ENCODE data around the gene NEK2.
A peak's percentile ranks its signal among the peaks of the same experiment; 100 is the strongest.
"Not testable (repeated sequence)": the region's sequence is repeated elsewhere in the genome, so short reads cannot be mapped to it uniquely, and the experiment has no call there.

The NEK2 gene

GRCh38 chr1:211675230-211676105, at the start of gene NEK2:
NEK2 (minus strand) TSS chr1:211675621; CDS start chr1:211675479, 142 bp downstream.
- H3K4me3 Mint-ChIP-seq, result peak within 1 kb of the TSS; percentile 89
- peak within 1 kb of the TSS; percentile 84 for H3K27ac Mint-ChIP-seq (ENCODE audit: low read depth)
- H3K4me1 Mint-ChIP-seq, result peaks cover 11% of the 10 kb centered on the region
- no peaks in the 10 kb centered on the region for H3K9me3 Mint-ChIP-seq
- no peaks in the 10 kb centered on the region for H3K27me3 Mint-ChIP-seq
- ATAC-seq (replicated peaks; ENCODE audit: extremely low read depth, poor library complexity, severe bottlenecking) (peak; percentile 93), DNase-seq (ENCODE audit: low spot score in 2 of 2) (peak; percentile 58 to 77)
- peaks cover 7% of the 10 kb centered on the region for H3K36me3 Mint-ChIP-seq (ENCODE audit: insufficient read depth)

- Mint-ChIP-seq H3K36me3 (ENCODE audit: insufficient read depth) (peaks cover 3% of the 10 kb centered on the region), H3K4me1 (no peaks in the 10 kb centered on the region), H3K27ac (ENCODE audit: low read depth) (no peak overlapping the region), H3K27me3 (peaks cover 25% of the 10 kb centered on the region), H3K9me3 (no peaks in the 10 kb centered on the region), H3K4me3 (no peak overlapping the region)
- DNase-seq (ENCODE audit: low spot score in 2 of 2), result no peak
- no peak for ATAC-seq (replicated peaks; ENCODE audit: extremely low read depth, poor library complexity, severe bottlenecking)
Observed at GRCh38 chr1:211724687-211725196, 49.3 kb upstream of the NEK2 start.

DNA sequence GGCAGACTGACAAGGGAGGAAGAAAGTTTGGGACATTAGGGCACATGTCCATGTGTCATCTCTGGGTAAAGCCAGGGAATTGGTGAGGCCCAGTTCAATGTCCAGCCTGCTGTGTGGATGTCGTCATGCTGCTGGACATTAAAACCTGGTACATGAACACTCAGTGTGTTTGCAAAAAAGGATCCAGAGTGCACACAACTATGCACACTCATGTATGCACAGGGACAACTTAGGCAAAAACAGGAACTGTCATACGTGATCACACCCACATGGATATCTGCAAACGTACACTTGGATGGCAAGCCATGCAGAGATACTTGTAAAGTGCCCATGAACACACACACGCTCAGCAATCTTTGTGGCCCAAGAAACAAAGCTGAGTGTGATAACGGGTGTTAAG, 47.9 kb upstream of the NEK2 start:
- H3K27me3 Mint-ChIP-seq, result peaks cover 25% of the 10 kb centered on the region
- ATAC-seq (replicated peaks; ENCODE audit: extremely low read depth, poor library complexity, severe bottlenecking) (no peak), DNase-seq (ENCODE audit: low spot score in 2 of 2) (no peak)
- H3K36me3 Mint-ChIP-seq (ENCODE audit: insufficient read depth), result peaks cover 3% of the 10 kb centered on the region
- H3K4me1 Mint-ChIP-seq, result no peaks in the 10 kb centered on the region
- no peaks in the 10 kb centered on the region for H3K9me3 Mint-ChIP-seq
- no peak overlapping the region for H3K4me3 Mint-ChIP-seq
- H3K27ac Mint-ChIP-seq (ENCODE audit: low read depth), result no peak overlapping the region

DNA sequence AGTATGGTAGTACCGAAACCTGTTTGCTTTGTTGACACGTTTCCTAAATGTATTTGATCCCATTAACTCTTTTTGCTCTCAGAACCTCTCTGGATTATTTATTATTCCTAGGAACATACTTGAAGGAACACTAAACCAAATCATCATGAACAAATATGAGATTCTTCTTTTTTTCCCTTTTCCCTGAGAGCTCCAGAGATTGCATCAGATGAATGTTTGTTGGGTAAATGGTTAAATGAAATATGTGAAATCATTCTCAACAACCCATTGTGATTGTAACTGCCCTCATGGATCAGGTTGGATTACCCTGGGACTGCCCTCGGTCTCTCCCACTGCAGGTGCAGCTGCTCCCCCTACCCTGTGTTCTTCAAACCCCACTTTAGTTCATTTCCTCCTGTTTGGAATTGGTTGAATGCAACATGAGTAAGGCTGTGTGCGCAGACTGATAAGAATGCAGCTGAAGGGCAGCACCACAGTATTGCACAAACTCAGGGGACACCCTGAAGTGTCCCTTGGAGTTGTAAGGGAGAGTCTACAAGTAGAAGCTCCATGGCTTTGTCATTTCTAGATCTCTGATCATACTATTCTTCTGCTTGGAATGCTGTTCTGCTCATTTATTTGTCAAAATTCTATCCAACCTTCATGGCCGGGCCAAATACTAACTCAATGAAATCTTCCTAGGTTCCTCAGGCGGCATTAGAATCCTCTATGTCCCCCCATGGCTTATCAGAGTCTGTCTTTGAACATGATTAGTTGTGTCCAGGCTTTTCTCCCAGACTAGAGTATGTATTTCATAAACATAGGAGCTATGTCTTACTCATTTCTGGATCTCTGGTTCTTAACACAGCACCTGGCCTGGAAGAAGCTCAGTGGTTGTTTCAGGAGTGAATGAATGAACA, 47.1 kb upstream of the NEK2 start:
- no peaks in the 10 kb centered on the region for H3K9me3 Mint-ChIP-seq
- peaks cover 3% of the 10 kb centered on the region for H3K36me3 Mint-ChIP-seq (ENCODE audit: insufficient read depth)
- DNase-seq (ENCODE audit: low spot score in 2 of 2) (no peak), ATAC-seq (replicated peaks; ENCODE audit: extremely low read depth, poor library complexity, severe bottlenecking) (no peak)
- H3K27me3 Mint-ChIP-seq, result peaks cover 25% of the 10 kb centered on the region
- no peak overlapping the region for H3K27ac Mint-ChIP-seq (ENCODE audit: low read depth)
- no peak overlapping the region for H3K4me3 Mint-ChIP-seq
- no peaks in the 10 kb centered on the region for H3K4me1 Mint-ChIP-seq

- not testable (repeated sequence) for DNase-seq (ENCODE audit: low spot score in 2 of 2); H3K4me3 Mint-ChIP-seq; H3K27me3 Mint-ChIP-seq
Observed at GRCh38 chr1:211716555-211716954, 41.1 kb upstream of the NEK2 start.

DNA sequence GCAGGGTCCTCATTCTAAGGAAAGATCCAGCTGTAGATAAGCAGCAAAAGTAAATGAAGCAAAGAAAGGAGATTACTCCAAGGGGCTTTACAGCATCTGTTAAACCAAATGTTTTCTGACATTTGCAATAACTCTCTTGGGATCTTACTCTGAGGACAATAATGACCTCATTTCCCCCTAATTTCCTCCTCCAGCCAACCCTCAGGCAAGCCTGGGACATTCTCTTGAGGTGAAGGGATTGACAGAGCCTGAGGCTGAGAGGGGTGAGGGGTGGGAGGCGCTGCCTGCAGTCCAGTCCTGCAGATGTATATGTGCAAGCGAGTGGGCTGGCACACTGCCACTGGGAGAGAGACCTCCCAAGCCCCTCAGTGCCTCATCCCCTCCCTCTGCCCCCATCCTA, 40.5 kb upstream of the NEK2 start:
- ATAC-seq (replicated peaks; ENCODE audit: extremely low read depth, poor library complexity, severe bottlenecking), result no peak
- Mint-ChIP-seq H3K4me3 (no peak overlapping the region), H3K27ac (ENCODE audit: low read depth) (no peak overlapping the region), H3K36me3 (ENCODE audit: insufficient read depth) (no peaks in the 10 kb centered on the region), H3K4me1 (no peaks in the 10 kb centered on the region), H3K27me3 (peaks cover 1% of the 10 kb centered on the region), H3K9me3 (no peaks in the 10 kb centered on the region)
- DNase-seq (ENCODE audit: low spot score in 2 of 2), result no peak

More at GRCh38 chr1:211716555-211716954, 41.1 kb upstream of the NEK2 start:
- not testable (repeated sequence) for ATAC-seq (replicated peaks; ENCODE audit: extremely low read depth, poor library complexity, severe bottlenecking); H3K36me3 Mint-ChIP-seq (ENCODE audit: insufficient read depth); H3K27ac Mint-ChIP-seq (ENCODE audit: low read depth); H3K4me1 Mint-ChIP-seq; H3K9me3 Mint-ChIP-seq

DNA sequence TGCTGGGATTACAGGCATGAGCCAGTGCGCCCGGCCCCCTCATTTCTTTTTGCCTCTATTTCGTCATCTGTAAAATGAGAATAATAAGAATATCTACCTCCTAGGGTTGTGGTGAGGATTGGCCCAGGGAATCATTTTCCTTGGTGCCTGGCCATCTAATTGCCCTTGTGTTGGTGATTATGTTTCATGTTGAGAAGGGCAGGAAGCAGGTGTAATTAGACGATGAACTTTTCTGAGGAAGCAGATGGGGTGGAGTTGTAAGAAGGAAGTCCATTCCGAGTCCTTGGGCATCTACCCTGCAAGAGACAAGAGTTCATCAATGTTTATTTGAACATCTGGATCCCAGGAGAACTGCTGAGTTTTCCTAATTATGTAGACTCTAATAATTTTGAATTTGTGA, 38.7 kb upstream of the NEK2 start:
- Mint-ChIP-seq H3K27me3 (no peaks in the 10 kb centered on the region), H3K4me3 (no peak overlapping the region), H3K9me3 (no peaks in the 10 kb centered on the region), H3K36me3 (ENCODE audit: insufficient read depth) (no peaks in the 10 kb centered on the region), H3K4me1 (no peaks in the 10 kb centered on the region), H3K27ac (ENCODE audit: low read depth) (no peak overlapping the region)
- DNase-seq (ENCODE audit: low spot score in 2 of 2), result no peak
- ATAC-seq (replicated peaks; ENCODE audit: extremely low read depth, poor library complexity, severe bottlenecking), result no peak

DNA sequence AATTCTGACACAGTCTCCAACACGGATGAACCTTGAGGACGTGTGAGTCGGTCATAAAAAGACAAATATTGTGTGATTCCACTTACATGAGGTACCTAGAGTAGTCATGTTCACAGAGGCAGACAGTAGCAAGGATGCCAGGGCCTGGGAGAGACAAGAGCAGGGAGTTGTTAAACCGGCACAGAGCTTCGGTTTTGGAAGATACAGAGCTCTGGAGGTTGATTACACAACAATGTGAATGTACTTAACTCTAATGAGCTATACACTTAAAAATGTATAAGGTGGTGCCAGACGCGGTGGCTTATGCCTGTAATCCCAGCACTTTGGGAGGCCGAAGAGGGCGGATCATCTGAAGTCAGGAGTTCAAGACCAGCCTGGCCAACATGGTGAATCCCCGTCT, 37.8 kb upstream of the NEK2 start:
- DNase-seq (ENCODE audit: low spot score in 2 of 2), result no peak
- H3K4me3 Mint-ChIP-seq, result no peak overlapping the region
- no peak overlapping the region for H3K27ac Mint-ChIP-seq (ENCODE audit: low read depth)
- no peaks in the 10 kb centered on the region for H3K36me3 Mint-ChIP-seq (ENCODE audit: insufficient read depth)
- ATAC-seq (replicated peaks; ENCODE audit: extremely low read depth, poor library complexity, severe bottlenecking), result no peak
- no peaks in the 10 kb centered on the region for H3K27me3 Mint-ChIP-seq
- H3K4me1 Mint-ChIP-seq, result no peaks in the 10 kb centered on the region
- H3K9me3 Mint-ChIP-seq, result no peaks in the 10 kb centered on the region

DNA sequence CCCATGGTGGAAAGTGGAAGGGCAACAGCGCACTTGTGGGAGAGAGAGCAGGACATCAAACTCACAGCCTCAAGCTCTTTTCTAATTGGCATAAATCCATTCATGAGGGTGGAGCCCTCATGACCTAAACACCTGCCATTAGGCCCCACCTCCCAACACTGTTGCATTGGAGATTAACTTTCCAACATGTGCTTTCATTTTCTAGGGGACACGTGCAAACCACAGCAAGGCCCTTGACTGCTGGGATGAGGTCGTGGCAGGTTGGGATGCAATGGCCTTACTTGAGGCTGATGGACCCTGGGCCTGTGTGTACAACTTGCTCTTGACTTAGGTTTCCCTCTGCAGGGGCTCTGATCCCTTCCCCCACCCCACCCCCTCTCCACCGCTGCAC, 35.9 kb upstream of the NEK2 start:
- no peak for DNase-seq (ENCODE audit: low spot score in 2 of 2)
- ATAC-seq (replicated peaks; ENCODE audit: extremely low read depth, poor library complexity, severe bottlenecking), result no peak
- Mint-ChIP-seq H3K4me1 (no peaks in the 10 kb centered on the region), H3K36me3 (ENCODE audit: insufficient read depth) (peaks cover 4% of the 10 kb centered on the region), H3K27ac (ENCODE audit: low read depth) (no peak overlapping the region), H3K9me3 (no peaks in the 10 kb centered on the region), H3K27me3 (no peaks in the 10 kb centered on the region), H3K4me3 (no peak overlapping the region)

DNA sequence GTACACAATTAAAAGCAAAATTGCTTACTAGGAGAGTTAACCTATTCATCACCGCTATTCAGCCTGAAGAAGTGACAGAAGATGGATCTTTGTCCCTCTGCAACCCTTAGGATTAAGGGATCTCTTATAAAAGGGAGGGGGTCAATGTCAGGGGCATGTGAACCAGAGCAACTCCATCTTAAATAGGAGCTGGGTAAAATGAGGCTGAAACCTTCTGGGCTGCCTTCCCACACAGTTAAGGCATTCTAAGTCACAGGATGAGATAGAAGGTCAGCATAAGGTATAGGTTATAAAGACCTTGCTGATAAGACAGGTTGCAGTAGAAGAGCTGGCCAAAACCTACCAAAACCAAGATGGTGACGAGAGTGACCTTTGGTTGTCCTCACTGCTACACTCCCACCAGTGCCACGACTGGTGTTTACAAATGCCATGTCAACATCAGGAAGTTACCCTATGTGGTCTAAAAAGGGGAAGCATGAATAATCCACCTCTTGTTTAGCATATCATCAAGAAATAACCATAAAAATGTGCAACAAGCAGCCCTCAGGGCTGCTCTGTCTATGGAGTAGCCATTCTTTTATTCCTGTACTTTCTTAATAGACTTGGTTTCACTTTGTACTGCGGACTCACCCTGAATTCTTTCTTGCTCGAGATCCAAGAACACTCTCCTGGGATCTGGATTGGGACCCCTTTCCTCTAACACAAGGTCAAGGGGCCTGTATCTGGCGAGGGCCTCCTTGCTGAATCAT, 35.3 kb upstream of the NEK2 start:
- no peak overlapping the region for H3K4me3 Mint-ChIP-seq
- ATAC-seq (replicated peaks; ENCODE audit: extremely low read depth, poor library complexity, severe bottlenecking), result no peak

DNA sequence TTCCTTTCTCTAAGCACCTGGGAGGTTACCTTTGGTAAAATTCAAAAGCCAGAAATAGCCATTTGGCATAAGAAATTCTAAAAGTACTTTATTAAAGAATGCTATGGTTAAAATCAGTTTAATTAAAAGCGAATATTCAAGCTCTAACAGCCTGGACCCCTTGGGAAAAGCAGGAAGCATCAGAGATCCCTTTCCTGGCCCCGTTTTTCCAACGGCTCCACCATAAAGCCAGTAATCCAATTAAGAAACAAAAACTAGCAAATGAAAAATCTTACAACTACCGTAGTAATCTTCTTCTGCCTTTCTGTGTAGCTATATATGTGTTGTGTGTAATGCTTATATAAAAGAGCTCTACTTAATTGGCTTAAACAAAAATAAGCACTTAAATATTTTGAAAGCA, 33.5 kb upstream of the NEK2 start:
- Mint-ChIP-seq H3K4me3 (no peak overlapping the region), H3K27me3 (no peaks in the 10 kb centered on the region), H3K36me3 (ENCODE audit: insufficient read depth) (peaks cover 4% of the 10 kb centered on the region), H3K4me1 (no peaks in the 10 kb centered on the region), H3K27ac (ENCODE audit: low read depth) (no peak overlapping the region), H3K9me3 (no peaks in the 10 kb centered on the region)
- no peak for ATAC-seq (replicated peaks; ENCODE audit: extremely low read depth, poor library complexity, severe bottlenecking)
- DNase-seq (ENCODE audit: low spot score in 2 of 2), result no peak

More for the DNA sequence above, 35.3 kb upstream of the NEK2 start:
- Mint-ChIP-seq H3K4me1 (no peaks in the 10 kb centered on the region), H3K27me3 (no peaks in the 10 kb centered on the region), H3K36me3 (ENCODE audit: insufficient read depth) (peaks cover 4% of the 10 kb centered on the region), H3K9me3 (no peaks in the 10 kb centered on the region), H3K27ac (ENCODE audit: low read depth) (no peak overlapping the region)
- DNase-seq (ENCODE audit: low spot score in 2 of 2), result no peak

DNA sequence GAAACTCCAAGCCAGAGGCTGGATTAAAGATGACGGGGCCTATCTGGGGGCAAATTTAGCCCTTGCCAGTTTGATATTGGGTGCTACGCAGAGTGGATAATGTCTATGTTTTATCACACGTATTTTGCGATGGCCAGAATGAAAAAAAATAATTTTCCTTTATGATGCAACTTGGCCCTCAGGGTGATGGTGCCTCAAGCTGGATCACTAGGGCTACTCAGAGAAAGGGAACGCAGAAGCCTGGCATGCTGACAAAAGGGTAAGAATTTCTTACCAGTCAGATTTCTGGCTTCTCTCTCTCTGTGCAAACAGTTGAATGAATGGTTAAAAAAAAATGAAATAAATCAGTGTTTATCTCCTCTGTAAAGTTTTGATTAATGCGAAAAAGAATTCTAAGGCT, 32.6 kb upstream of the NEK2 start:
- no peak overlapping the region for H3K27ac Mint-ChIP-seq (ENCODE audit: low read depth)

More for the DNA sequence above, 32.6 kb upstream of the NEK2 start:
- H3K4me1 Mint-ChIP-seq, result no peaks in the 10 kb centered on the region
- H3K36me3 Mint-ChIP-seq (ENCODE audit: insufficient read depth), result peaks cover 4% of the 10 kb centered on the region
- H3K4me3 Mint-ChIP-seq, result no peak overlapping the region
- DNase-seq (ENCODE audit: low spot score in 2 of 2) (no peak), ATAC-seq (replicated peaks; ENCODE audit: extremely low read depth, poor library complexity, severe bottlenecking) (no peak)
- no peaks in the 10 kb centered on the region for H3K27me3 Mint-ChIP-seq
- no peaks in the 10 kb centered on the region for H3K9me3 Mint-ChIP-seq

Data from central memory CD8-positive, alpha-beta T cell (primary cell).